CD4-positive, alpha-beta T cell treated with Interleukin-12 subunit alpha and Interleukin-12 subunit beta, for 1 hour (primary cell): ENCODE results near the gene STRIP1.

Experiments
- DNase-seq: peaks from one replicate; pipeline ENCODE4 v3.0.0-alpha.2; 2020

The STRIP1 gene

DNA sequence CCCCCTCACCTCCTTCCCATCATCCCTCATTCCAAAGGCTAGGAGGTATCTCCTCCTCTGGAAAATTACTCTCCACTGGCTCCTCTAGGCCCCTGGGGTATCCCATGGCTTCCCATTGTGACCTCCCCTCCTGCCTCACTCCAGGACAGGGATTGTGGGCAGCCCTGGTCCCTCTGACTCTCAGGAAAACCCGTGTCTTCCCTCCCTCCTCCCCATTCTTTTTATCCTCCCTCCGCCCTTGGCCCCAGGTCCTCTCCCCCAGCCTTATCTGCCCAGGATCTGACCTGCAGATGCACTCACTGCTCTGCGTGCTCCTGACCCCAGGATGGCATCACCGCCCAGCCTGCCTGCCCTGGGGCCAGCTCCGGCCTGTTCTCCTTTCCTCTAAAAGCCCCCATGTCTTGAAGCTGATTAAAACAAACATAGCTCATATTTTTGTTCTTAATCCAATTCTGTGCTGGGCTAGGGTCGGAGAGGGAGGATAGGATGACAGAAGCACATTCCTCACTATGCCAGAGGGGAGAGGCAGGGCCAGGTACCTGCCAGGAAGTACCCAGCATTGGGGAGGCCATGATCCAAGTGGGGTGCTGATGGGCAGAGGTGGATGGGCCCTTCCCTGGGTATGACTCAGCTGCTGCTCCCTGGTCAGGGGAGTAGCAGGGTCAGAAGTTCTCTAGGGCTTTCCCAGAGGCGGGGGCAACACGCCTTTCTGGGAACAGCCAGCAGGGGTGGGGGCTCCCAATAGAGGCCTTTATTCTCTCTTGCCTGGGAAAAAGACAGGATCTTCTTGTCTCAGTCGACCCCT is 64.0 kb downstream of the STRIP1 start:
- no peak for DNase-seq

DNA sequence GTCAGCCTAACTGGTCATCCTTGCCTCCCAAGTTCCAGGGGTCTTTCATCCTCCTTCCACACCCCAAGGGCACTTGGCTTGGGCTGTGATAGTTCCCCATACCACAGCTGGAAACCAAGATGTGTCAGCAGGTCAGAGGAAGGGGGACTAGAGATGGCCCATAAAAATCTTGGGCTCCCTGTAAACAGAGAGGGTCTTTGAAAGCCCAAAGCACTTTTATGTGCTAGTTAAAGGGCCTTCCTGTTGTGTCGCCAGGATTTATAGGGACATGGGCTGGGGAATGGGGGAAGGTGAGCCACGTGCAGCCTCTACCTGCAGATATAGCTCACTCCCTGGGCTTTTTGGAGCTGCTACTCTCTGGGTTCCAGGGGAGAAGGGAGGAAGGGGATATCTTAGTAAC is 65.9 kb downstream of the STRIP1 start:
- DNase-seq: no peak

DNA sequence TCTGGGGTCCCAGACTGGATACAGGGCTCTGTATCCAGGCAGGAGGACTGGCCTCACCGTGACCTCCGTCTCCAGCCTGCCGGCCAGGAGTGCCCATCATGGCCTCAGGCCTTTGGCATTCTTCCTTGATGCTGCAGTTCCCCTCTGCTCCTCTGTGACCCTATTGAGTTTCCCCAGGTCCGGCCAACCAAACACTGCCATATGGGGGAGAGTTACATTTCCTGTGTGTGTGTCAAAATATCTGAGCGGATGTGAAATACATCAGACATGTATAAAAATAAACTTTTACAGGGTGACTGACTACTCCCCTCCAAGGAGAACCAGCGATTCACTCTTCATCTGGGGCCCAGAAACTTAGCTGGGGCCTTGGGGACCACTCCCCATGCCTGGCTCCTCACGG is 67.7 kb downstream of the STRIP1 start:
- DNase-seq: no peak
